NB4 (cell line): ENCODE data around the gene HLA-C.

Experiments
- MYC ChIP-seq: IDR thresholded peaks from 2 replicates; pipeline ENCODE4 v1.6.1; 2011; ENCODE audit warnings: low read depth, low read length
- POLR2A ChIP-seq: IDR thresholded peaks from 2 replicates; pipeline ENCODE4 v1.6.1; 2011; ENCODE audit warnings: mild to moderate bottlenecking; ENCODE audit not compliant: insufficient read length; ENCODE audit errors: extremely low read depth
- TF ChIP-seq, protein P1 (sequence below): IDR thresholded peaks from one replicate; pipeline ENCODE4 v1.5.1; 2012; ENCODE audit warnings: low read depth, low read length
- TF ChIP-seq, protein P2 (sequence below): IDR thresholded peaks from 2 replicates; pipeline ENCODE4 v1.6.1; 2011; ENCODE audit warnings: low read depth, low read length

DNA sequence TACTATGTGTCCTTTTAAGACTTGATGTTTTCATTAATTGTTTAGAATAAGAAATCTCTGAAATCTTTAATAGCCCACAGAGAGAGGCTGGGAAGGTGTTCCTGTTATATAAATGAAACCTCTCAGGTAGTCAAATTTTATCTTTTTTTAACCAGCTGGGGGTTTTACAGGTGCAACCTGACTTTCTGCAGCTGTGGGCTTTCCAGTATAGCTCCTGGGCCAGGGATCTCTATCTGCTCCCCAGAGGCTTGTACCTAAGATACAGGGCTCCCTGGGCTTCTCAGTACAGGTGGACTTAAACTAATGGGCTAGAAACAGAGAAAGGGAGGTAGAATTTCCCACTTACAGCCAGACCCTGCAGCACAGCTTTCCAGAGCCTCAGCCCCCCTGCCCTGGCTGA is 49.4 kb downstream of the HLA-C start:
- TF ChIP-seq, protein P1, sequence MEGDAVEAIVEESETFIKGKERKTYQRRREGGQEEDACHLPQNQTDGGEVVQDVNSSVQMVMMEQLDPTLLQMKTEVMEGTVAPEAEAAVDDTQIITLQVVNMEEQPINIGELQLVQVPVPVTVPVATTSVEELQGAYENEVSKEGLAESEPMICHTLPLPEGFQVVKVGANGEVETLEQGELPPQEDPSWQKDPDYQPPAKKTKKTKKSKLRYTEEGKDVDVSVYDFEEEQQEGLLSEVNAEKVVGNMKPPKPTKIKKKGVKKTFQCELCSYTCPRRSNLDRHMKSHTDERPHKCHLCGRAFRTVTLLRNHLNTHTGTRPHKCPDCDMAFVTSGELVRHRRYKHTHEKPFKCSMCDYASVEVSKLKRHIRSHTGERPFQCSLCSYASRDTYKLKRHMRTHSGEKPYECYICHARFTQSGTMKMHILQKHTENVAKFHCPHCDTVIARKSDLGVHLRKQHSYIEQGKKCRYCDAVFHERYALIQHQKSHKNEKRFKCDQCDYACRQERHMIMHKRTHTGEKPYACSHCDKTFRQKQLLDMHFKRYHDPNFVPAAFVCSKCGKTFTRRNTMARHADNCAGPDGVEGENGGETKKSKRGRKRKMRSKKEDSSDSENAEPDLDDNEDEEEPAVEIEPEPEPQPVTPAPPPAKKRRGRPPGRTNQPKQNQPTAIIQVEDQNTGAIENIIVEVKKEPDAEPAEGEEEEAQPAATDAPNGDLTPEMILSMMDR, result no peak
- no peak for TF ChIP-seq POLR2A
- no peak for TF ChIP-seq MYC
- TF ChIP-seq, protein P2, sequence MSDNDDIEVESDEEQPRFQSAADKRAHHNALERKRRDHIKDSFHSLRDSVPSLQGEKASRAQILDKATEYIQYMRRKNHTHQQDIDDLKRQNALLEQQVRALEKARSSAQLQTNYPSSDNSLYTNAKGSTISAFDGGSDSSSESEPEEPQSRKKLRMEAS, result no peak
